WTC11 (cell line): ENCODE data around the gene SRPK1. TPM values are rescaled to one million over a fixed set of nuclear protein-coding genes. Genes with fewer than 3 reads are reported as not detected.

Source experiments
- ATAC-seq: fragments of 200-7000 bp; cut with Tn5 transposase; 2 replicates; pipeline ENCODE4 v1.10.0; 2021; ENCODE audit warnings: mild to moderate bottlenecking, moderate library complexity
- CTCF ChIA-PET: fragments of 300-600 bp; sonication (Branson Sonifier 250); formaldehyde crosslinking; loops from one replicate; lab custom pipeline; 2021; ENCODE audit warnings: antibody characterized with exemption; lab: Charles Lee
- POLR2A ChIA-PET: fragments of 350-600 bp; sonication (Branson Sonifier 250); formaldehyde crosslinking; loops from one replicate; lab custom pipeline; 2021; ENCODE audit warnings: antibody characterized with exemption; lab: Charles Lee
- DNase-seq: peaks from one replicate; pipeline ENCODE4 v3.0.0; 2021; ENCODE audit warnings: low spot score
- H3K27ac Mint-ChIP-seq: 2 replicates; pipeline ENCODE4 v1.8.0; 2021; ENCODE audit warnings: mixed read lengths
- H3K27me3 Mint-ChIP-seq: 2 replicates; pipeline ENCODE4 v1.8.0; 2021; ENCODE audit warnings: low read depth, mild to moderate bottlenecking, moderate library complexity, mixed read lengths
- H3K36me3 Mint-ChIP-seq: 2 replicates; pipeline ENCODE4 v1.8.0; 2021; ENCODE audit warnings: mixed read lengths
- H3K4me1 Mint-ChIP-seq: 2 replicates; pipeline ENCODE4 v1.8.0; 2022; ENCODE audit warnings: mixed read lengths
- H3K4me3 Mint-ChIP-seq: 2 replicates; pipeline ENCODE4 v1.8.0; 2021; ENCODE audit warnings: mild to moderate bottlenecking, moderate library complexity, mixed read lengths
- H3K9me3 Mint-ChIP-seq: 2 replicates; pipeline ENCODE4 v1.8.0; 2021; ENCODE audit warnings: mixed read lengths
- ELF4 ChIP-seq: sonication (generic); formaldehyde crosslinking; IDR thresholded peaks from 2 replicates; pipeline ENCODE4 v1.8.1; 2022; ENCODE audit warnings: low read depth, mild to moderate bottlenecking, moderate library complexity, missing genetic modification reagents
- EMX1 ChIP-seq: fragments of 250-450 bp; sonication (Bioruptor Pico); IDR thresholded peaks from 2 replicates; pipeline ENCODE4 v1.8.0; 2021; ENCODE audit warnings: mild to moderate bottlenecking
- FOXJ3 ChIP-seq: sonication (generic); formaldehyde crosslinking; IDR thresholded peaks from 2 replicates; pipeline ENCODE4 v1.9.0; 2021; ENCODE audit warnings: missing genetic modification reagents, mild to moderate bottlenecking, borderline replicate concordance
- GABPB1 ChIP-seq: sonication (generic); formaldehyde crosslinking; IDR thresholded peaks from 2 replicates; pipeline ENCODE4 v1.8.1; 2023; ENCODE audit warnings: mild to moderate bottlenecking, missing genetic modification reagents
- IRF2 ChIP-seq: sonication (generic); formaldehyde crosslinking; IDR thresholded peaks from 2 replicates; pipeline ENCODE4 v1.8.0; 2022; ENCODE audit warnings: low read depth, missing genetic modification reagents, borderline replicate concordance
- JAZF1 ChIP-seq: fragments of 250-450 bp; sonication (Bioruptor Pico); IDR thresholded peaks from 2 replicates; pipeline ENCODE4 v1.9.0; 2021; ENCODE audit warnings: moderate library complexity, mild to moderate bottlenecking, inconsistent platforms
- NFATC4 ChIP-seq: fragments of 250-450 bp; sonication (Bioruptor Pico); IDR thresholded peaks from 2 replicates; pipeline ENCODE4 v1.9.0; 2021; ENCODE audit warnings: mild to moderate bottlenecking
- NFE2L1 ChIP-seq: sonication (generic); formaldehyde crosslinking; IDR thresholded peaks from 2 replicates; pipeline ENCODE4 v1.8.1; 2023; ENCODE audit warnings: missing genetic modification reagents
- NR1H2 ChIP-seq: sonication (generic); formaldehyde crosslinking; IDR thresholded peaks from 2 replicates; pipeline ENCODE4 v1.9.0; 2021; ENCODE audit warnings: mild to moderate bottlenecking, moderate library complexity, missing genetic modification reagents
- SMAD3 ChIP-seq: sonication (generic); formaldehyde crosslinking; IDR thresholded peaks from 2 replicates; pipeline ENCODE4 v1.8.0; 2022; ENCODE audit warnings: missing genetic modification reagents, mild to moderate bottlenecking, borderline replicate concordance
- SOX15 ChIP-seq: fragments of 250-450 bp; sonication (Bioruptor Pico); IDR thresholded peaks from 2 replicates; pipeline ENCODE4 v1.9.0; 2021; ENCODE audit warnings: mild to moderate bottlenecking
- ZNF219 ChIP-seq: sonication (generic); formaldehyde crosslinking; IDR thresholded peaks from 2 replicates; pipeline ENCODE4 v1.8.0; 2023; ENCODE audit warnings: missing genetic modification reagents, mild to moderate bottlenecking, borderline replicate concordance
- total RNA-seq: library from RNA; stranded (reverse); gene quantifications from 3 replicates; pipeline ENCODE4 v1.2.3, GENCODE V29; 2021
- TF ChIP-seq, protein P1 (sequence below): sonication (generic); formaldehyde crosslinking; IDR thresholded peaks from 2 replicates; pipeline ENCODE4 v1.8.0; 2022; ENCODE audit warnings: mild to moderate bottlenecking, missing genetic modification reagents
- TF ChIP-seq, protein P2 (sequence below): sonication (generic); formaldehyde crosslinking; IDR thresholded peaks from 2 replicates; pipeline ENCODE4 v1.8.1; 2023; ENCODE audit warnings: mild to moderate bottlenecking, missing genetic modification reagents, borderline replicate concordance
- TF ChIP-seq, protein P3 (sequence below): sonication (generic); formaldehyde crosslinking; IDR thresholded peaks from 2 replicates; pipeline ENCODE4 v1.8.1; 2023; ENCODE audit warnings: mild to moderate bottlenecking, missing genetic modification reagents, moderate library complexity
- TF ChIP-seq, protein P4 (sequence below): sonication (generic); formaldehyde crosslinking; IDR thresholded peaks from 2 replicates; pipeline ENCODE4 v1.8.0; 2023; ENCODE audit warnings: mild to moderate bottlenecking, missing genetic modification reagents
- TF ChIP-seq, protein P5 (sequence below): fragments of 250-450 bp; sonication (Bioruptor Pico); IDR thresholded peaks from 2 replicates; pipeline ENCODE4 v1.9.0; 2021; ENCODE audit warnings: moderate library complexity, mild to moderate bottlenecking, inconsistent platforms, borderline replicate concordance
- TF ChIP-seq, protein P6 (sequence below): sonication (generic); formaldehyde crosslinking; IDR thresholded peaks from 2 replicates; pipeline ENCODE4 v1.8.1; 2022; ENCODE audit warnings: mild to moderate bottlenecking, missing genetic modification reagents, moderate library complexity, borderline replicate concordance
- TF ChIP-seq, protein P7 (sequence below): fragments of 250-450 bp; sonication (Bioruptor Pico); IDR thresholded peaks from 2 replicates; pipeline ENCODE4 v1.9.0; 2021; ENCODE audit warnings: mild to moderate bottlenecking, borderline replicate concordance
- TF ChIP-seq, protein P8 (sequence below): fragments of 250-450 bp; sonication (Bioruptor Pico); IDR thresholded peaks from 2 replicates; pipeline ENCODE4 v2.1.2; 2022; ENCODE audit warnings: mild to moderate bottlenecking, moderate library complexity

SRPK1 gene
- total RNA-seq, 1 experiment from 2014 or later: 100.0 TPM

DNA sequence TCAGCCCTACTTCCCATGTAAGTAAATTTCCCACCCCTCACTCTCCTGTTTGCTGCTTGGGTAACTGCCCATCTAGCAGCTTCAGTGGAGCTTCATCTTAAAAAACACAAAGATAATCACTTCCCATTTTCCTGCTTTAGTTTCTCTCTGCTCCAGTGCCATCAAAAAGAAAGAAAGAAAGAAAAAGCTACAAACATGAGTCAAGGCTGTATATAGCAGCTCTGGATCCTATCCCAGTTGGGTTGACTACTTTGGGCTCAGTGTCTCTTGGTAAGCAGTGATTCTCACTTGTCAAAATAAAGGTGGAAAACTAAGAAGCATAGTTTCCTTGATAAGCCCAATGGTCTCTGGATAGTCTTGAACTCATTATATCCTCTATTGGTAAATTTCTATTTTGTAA lies 48.7 kb upstream of the SRPK1 start:
- Mint-ChIP-seq H3K27me3 (no peaks in the 10 kb centered on the region), H3K27ac (no peak overlapping the region), H3K4me1 (peaks cover 4% of the 10 kb centered on the region), H3K9me3 (no peaks in the 10 kb centered on the region), H3K36me3 (no peaks in the 10 kb centered on the region), H3K4me3 (no peak overlapping the region)
- CTCF ChIA-PET: interaction anchor here (0.6 kb wide), 1 partner anchor 170 kb away, joined by 3 read pairs; no protein-coding TSS in a partner anchor
- ATAC-seq: no peak
- TF ChIP-seq FOXJ3 (CRISPR knock-in tag) (no peak), SMAD3 (no peak), GABPB1 (CRISPR knock-in tag) (no peak)
- TF ChIP-seq, protein P1, sequence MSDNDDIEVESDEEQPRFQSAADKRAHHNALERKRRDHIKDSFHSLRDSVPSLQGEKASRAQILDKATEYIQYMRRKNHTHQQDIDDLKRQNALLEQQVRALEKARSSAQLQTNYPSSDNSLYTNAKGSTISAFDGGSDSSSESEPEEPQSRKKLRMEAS (CRISPR knock-in tag): no peak
- TF ChIP-seq, protein P2, sequence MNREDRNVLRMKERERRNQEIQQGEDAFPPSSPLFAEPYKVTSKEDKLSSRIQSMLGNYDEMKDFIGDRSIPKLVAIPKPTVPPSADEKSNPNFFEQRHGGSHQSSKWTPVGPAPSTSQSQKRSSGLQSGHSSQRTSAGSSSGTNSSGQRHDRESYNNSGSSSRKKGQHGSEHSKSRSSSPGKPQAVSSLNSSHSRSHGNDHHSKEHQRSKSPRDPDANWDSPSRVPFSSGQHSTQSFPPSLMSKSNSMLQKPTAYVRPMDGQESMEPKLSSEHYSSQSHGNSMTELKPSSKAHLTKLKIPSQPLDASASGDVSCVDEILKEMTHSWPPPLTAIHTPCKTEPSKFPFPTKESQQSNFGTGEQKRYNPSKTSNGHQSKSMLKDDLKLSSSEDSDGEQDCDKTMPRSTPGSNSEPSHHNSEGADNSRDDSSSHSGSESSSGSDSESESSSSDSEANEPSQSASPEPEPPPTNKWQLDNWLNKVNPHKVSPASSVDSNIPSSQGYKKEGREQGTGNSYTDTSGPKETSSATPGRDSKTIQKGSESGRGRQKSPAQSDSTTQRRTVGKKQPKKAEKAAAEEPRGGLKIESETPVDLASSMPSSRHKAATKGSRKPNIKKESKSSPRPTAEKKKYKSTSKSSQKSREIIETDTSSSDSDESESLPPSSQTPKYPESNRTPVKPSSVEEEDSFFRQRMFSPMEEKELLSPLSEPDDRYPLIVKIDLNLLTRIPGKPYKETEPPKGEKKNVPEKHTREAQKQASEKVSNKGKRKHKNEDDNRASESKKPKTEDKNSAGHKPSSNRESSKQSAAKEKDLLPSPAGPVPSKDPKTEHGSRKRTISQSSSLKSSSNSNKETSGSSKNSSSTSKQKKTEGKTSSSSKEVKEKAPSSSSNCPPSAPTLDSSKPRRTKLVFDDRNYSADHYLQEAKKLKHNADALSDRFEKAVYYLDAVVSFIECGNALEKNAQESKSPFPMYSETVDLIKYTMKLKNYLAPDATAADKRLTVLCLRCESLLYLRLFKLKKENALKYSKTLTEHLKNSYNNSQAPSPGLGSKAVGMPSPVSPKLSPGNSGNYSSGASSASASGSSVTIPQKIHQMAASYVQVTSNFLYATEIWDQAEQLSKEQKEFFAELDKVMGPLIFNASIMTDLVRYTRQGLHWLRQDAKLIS (CRISPR knock-in tag): no peak
- POLR2A ChIA-PET: no interaction called here
- no peak for DNase-seq

DNA sequence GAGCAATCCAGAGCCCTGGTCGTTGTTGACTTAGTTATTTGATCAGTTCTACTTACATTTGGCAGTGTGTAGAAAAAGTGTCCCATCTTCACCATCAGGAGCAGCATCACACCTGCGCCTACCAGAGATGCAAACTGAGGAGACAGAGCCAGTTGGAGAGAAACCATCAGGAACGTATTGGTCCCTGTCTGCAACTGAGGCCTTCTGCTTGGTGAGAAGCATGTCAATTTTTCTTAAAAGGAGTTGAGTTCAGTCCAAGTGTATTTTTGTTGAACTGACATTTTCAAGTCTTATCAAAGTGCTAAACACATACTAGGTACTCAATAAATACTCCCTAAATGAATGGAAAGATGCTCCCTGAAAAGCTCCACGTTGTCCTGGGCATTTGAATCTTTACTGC lies 47.9 kb upstream of the SRPK1 start:
- no peaks in the 10 kb centered on the region for H3K9me3 Mint-ChIP-seq
- ATAC-seq (no peak), DNase-seq (no peak)
- H3K27me3 Mint-ChIP-seq: no peaks in the 10 kb centered on the region
- no peak overlapping the region for H3K27ac Mint-ChIP-seq
- no peaks in the 10 kb centered on the region for H3K36me3 Mint-ChIP-seq
- H3K4me1 Mint-ChIP-seq: peaks cover 4% of the 10 kb centered on the region
- ChIA-PET POLR2A (no interaction called here), CTCF (no interaction called here)
- H3K4me3 Mint-ChIP-seq: no peak overlapping the region
- TF ChIP-seq, protein P3, sequence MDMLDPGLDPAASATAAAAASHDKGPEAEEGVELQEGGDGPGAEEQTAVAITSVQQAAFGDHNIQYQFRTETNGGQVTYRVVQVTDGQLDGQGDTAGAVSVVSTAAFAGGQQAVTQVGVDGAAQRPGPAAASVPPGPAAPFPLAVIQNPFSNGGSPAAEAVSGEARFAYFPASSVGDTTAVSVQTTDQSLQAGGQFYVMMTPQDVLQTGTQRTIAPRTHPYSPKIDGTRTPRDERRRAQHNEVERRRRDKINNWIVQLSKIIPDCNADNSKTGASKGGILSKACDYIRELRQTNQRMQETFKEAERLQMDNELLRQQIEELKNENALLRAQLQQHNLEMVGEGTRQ (CRISPR knock-in tag): no peak
- no peak for TF ChIP-seq JAZF1
- TF ChIP-seq, protein P4, sequence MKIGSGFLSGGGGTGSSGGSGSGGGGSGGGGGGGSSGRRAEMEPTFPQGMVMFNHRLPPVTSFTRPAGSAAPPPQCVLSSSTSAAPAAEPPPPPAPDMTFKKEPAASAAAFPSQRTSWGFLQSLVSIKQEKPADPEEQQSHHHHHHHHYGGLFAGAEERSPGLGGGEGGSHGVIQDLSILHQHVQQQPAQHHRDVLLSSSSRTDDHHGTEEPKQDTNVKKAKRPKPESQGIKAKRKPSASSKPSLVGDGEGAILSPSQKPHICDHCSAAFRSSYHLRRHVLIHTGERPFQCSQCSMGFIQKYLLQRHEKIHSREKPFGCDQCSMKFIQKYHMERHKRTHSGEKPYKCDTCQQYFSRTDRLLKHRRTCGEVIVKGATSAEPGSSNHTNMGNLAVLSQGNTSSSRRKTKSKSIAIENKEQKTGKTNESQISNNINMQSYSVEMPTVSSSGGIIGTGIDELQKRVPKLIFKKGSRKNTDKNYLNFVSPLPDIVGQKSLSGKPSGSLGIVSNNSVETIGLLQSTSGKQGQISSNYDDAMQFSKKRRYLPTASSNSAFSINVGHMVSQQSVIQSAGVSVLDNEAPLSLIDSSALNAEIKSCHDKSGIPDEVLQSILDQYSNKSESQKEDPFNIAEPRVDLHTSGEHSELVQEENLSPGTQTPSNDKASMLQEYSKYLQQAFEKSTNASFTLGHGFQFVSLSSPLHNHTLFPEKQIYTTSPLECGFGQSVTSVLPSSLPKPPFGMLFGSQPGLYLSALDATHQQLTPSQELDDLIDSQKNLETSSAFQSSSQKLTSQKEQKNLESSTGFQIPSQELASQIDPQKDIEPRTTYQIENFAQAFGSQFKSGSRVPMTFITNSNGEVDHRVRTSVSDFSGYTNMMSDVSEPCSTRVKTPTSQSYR: no peak
- TF ChIP-seq ELF4 (CRISPR knock-in tag): no peak
- no peak for TF ChIP-seq NR1H2 (CRISPR knock-in tag)
- TF ChIP-seq NFE2L1 (CRISPR knock-in tag): no peak
- TF ChIP-seq EMX1: no peak
- TF ChIP-seq, protein P5, sequence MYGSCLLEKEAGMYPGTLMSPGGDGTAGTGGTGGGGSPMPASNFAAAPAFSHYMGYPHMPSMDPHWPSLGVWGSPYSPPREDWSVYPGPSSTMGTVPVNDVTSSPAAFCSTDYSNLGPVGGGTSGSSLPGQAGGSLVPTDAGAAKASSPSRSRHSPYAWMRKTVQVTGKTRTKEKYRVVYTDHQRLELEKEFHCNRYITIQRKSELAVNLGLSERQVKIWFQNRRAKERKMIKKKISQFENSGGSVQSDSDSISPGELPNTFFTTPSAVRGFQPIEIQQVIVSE (CRISPR knock-in tag): no peak
- no peak for TF ChIP-seq FOXJ3 (CRISPR knock-in tag)
- TF ChIP-seq, protein P6, sequence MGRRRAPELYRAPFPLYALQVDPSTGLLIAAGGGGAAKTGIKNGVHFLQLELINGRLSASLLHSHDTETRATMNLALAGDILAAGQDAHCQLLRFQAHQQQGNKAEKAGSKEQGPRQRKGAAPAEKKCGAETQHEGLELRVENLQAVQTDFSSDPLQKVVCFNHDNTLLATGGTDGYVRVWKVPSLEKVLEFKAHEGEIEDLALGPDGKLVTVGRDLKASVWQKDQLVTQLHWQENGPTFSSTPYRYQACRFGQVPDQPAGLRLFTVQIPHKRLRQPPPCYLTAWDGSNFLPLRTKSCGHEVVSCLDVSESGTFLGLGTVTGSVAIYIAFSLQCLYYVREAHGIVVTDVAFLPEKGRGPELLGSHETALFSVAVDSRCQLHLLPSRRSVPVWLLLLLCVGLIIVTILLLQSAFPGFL (CRISPR knock-in tag): no peak
- TF ChIP-seq SOX15 (CRISPR knock-in tag): no peak
- TF ChIP-seq IRF2: no peak
- TF ChIP-seq NFATC4 (CRISPR knock-in tag): no peak
- no peak for TF ChIP-seq ZNF219 (CRISPR knock-in tag)
- TF ChIP-seq, protein P7, sequence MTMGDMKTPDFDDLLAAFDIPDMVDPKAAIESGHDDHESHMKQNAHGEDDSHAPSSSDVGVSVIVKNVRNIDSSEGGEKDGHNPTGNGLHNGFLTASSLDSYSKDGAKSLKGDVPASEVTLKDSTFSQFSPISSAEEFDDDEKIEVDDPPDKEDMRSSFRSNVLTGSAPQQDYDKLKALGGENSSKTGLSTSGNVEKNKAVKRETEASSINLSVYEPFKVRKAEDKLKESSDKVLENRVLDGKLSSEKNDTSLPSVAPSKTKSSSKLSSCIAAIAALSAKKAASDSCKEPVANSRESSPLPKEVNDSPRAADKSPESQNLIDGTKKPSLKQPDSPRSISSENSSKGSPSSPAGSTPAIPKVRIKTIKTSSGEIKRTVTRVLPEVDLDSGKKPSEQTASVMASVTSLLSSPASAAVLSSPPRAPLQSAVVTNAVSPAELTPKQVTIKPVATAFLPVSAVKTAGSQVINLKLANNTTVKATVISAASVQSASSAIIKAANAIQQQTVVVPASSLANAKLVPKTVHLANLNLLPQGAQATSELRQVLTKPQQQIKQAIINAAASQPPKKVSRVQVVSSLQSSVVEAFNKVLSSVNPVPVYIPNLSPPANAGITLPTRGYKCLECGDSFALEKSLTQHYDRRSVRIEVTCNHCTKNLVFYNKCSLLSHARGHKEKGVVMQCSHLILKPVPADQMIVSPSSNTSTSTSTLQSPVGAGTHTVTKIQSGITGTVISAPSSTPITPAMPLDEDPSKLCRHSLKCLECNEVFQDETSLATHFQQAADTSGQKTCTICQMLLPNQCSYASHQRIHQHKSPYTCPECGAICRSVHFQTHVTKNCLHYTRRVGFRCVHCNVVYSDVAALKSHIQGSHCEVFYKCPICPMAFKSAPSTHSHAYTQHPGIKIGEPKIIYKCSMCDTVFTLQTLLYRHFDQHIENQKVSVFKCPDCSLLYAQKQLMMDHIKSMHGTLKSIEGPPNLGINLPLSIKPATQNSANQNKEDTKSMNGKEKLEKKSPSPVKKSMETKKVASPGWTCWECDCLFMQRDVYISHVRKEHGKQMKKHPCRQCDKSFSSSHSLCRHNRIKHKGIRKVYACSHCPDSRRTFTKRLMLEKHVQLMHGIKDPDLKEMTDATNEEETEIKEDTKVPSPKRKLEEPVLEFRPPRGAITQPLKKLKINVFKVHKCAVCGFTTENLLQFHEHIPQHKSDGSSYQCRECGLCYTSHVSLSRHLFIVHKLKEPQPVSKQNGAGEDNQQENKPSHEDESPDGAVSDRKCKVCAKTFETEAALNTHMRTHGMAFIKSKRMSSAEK: no peak
- TF ChIP-seq, protein P8, sequence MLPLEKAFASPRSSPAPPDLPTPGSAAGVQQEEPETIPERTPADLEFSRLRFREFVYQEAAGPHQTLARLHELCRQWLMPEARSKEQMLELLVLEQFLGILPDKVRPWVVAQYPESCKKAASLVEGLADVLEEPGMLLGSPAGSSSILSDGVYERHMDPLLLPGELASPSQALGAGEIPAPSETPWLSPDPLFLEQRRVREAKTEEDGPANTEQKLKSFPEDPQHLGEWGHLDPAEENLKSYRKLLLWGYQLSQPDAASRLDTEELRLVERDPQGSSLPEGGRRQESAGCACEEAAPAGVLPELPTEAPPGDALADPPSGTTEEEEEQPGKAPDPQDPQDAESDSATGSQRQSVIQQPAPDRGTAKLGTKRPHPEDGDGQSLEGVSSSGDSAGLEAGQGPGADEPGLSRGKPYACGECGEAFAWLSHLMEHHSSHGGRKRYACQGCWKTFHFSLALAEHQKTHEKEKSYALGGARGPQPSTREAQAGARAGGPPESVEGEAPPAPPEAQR: no peak
